Endothelial cell of umbilical vein (primary cell): ENCODE results near the gene TBX1. TPM values are rescaled to one million over a fixed set of nuclear protein-coding genes. Genes with fewer than 3 reads are reported as not detected.

ENCODE experiments used
- BruUV-seq: library from RNA; stranded (reverse); fragments of 400-500 nt; replicated peaks from 2 replicates; lab custom pipeline; 2021; lab: Mats Ljungman, UMichigan
- CTCF ChIA-PET: fragments of 300-600, 350-600 bp; sonication (Branson Sonifier 250); formaldehyde crosslinking; loops from one replicate; lab custom pipeline; 2021; ENCODE audit warnings: antibody characterized with exemption, inconsistent platforms; lab: Charles Lee
- POLR2A ChIA-PET: fragments of 300-600, 350-600 bp; sonication (Branson Sonifier 250); formaldehyde crosslinking; loops from one replicate; lab custom pipeline; 2021; ENCODE audit warnings: antibody characterized with exemption, inconsistent platforms; lab: Charles Lee
- DNase-seq: peaks from one replicate; pipeline ENCODE4 v3.0.0-alpha.2; 2011; ENCODE audit warnings: low read depth, low spot score
- FAIRE-seq: peaks from 2 replicates; lab custom pipeline; 2011; peaks lifted over from hg19 to GRCh38; lab: Jason Lieb, UNC
- H2AFZ ChIP-seq: 2 replicates; pipeline ENCODE4 v1.6.0; 2012; ENCODE audit warnings: low read depth, low read length, control low read depth, inconsistent platforms
- H3K27ac ChIP-seq: 2 replicates; pipeline ENCODE4 v1.5.1; 2011; ENCODE audit warnings: low read depth, mild to moderate bottlenecking, control low read depth, low read length, moderate library complexity; ENCODE audit not compliant: insufficient read depth
- H3K27me3 ChIP-seq, 2 experiments: 2 replicates each; pipeline versions ENCODE4 v1.6.0 to v1.6.1; 2011; ENCODE audit warnings: low read length in 2 of 2, mixed read lengths in 1 of 2; ENCODE audit not compliant: control insufficient read depth in 2 of 2, insufficient read depth in 2 of 2
- H3K36me3 ChIP-seq, 2 experiments: 2 replicates in 1 of 2; 3 replicates in 1 of 2; pipeline ENCODE4 v1.5.1; 2011; ENCODE audit warnings: low read length in 2 of 2, mild to moderate bottlenecking in 1 of 2, moderate library complexity in 1 of 2; ENCODE audit not compliant: control insufficient read depth in 2 of 2, insufficient read depth in 2 of 2; ENCODE audit errors: extremely low read depth in 1 of 2
- H3K4me1 ChIP-seq: 3 replicates; pipeline ENCODE4 v1.5.1; 2011; ENCODE audit warnings: mild to moderate bottlenecking, low read length; ENCODE audit not compliant: control insufficient read depth, insufficient read depth; ENCODE audit errors: extremely low read depth
- H3K4me2 ChIP-seq: 2 replicates; pipeline ENCODE4 v1.6.1; 2011; ENCODE audit warnings: low read length, control low read depth, mixed read lengths; ENCODE audit not compliant: insufficient read depth
- H3K4me3 ChIP-seq, 3 experiments: fragments of 200-600 bp in 1 of 3; sonication (generic), shearing (Covaris generic) in 1 of 3; replicated peaks in 1 of 3; 2 replicates each; pipeline ENCODE4 v1.5.1; 2011 to 2016; ENCODE audit warnings: control low read depth in 3 of 3, low read length in 3 of 3, mild to moderate bottlenecking in 2 of 3, inconsistent platforms in 1 of 3, low read depth in 1 of 3, moderate library complexity in 1 of 3; ENCODE audit not compliant: insufficient read depth in 1 of 3
- H3K79me2 ChIP-seq: 2 replicates; pipeline ENCODE4 v1.6.0; 2012; ENCODE audit warnings: low read length, inconsistent platforms; ENCODE audit not compliant: control insufficient read depth, insufficient read depth
- H3K9ac ChIP-seq: replicated peaks from 2 replicates; pipeline ENCODE3; 2011; ENCODE audit warnings: low read length, control low read depth; ENCODE audit not compliant: insufficient read depth; ENCODE audit errors: extremely low read depth
- H3K9me1 ChIP-seq: replicated peaks from 3 replicates; pipeline ENCODE4 v1.6.0; 2011; ENCODE audit warnings: mild to moderate bottlenecking, low read length; ENCODE audit not compliant: control insufficient read depth, insufficient read depth; ENCODE audit errors: extremely low read depth
- H3K9me3 ChIP-seq: replicated peaks from 2 replicates; pipeline ENCODE4 v1.5.1; 2012; ENCODE audit warnings: low read length, inconsistent platforms; ENCODE audit not compliant: control insufficient read depth, insufficient read depth
- H4K20me1 ChIP-seq: replicated peaks from 2 replicates; pipeline ENCODE3; 2011; ENCODE audit warnings: mild to moderate bottlenecking, low read length; ENCODE audit not compliant: control insufficient read depth, insufficient read depth; ENCODE audit errors: extremely low read depth
- EZH2 ChIP-seq: IDR thresholded peaks from 2 replicates; pipeline ENCODE4 v1.6.1; 2012; ENCODE audit warnings: borderline replicate concordance, low read depth, mild to moderate bottlenecking, moderate library complexity, low read length, inconsistent platforms; ENCODE audit not compliant: severe bottlenecking
- FOS ChIP-seq: IDR thresholded peaks from 2 replicates; pipeline ENCODE4 v1.6.1; 2011; ENCODE audit warnings: mild to moderate bottlenecking, low read length, moderate library complexity, borderline replicate concordance; ENCODE audit not compliant: insufficient read depth
- GATA2 ChIP-seq: IDR thresholded peaks from 2 replicates; pipeline ENCODE4 v1.7.0; 2011; ENCODE audit warnings: low read depth, mild to moderate bottlenecking, moderate library complexity, mixed read lengths, low read length; ENCODE audit not compliant: insufficient read length, insufficient read depth
- JUN ChIP-seq: IDR thresholded peaks from 2 replicates; pipeline ENCODE4 v1.6.1; 2011; ENCODE audit warnings: borderline replicate concordance, low read depth; ENCODE audit not compliant: insufficient read length, insufficient read depth
- MYC ChIP-seq: IDR thresholded peaks from one replicate; pipeline ENCODE4 v1.6.1; 2011; ENCODE audit warnings: mild to moderate bottlenecking, low read depth, low read length
- POLR2A ChIP-seq: IDR thresholded peaks from 2 replicates; pipeline ENCODE4 v1.6.1; 2012; ENCODE audit warnings: low read depth, mild to moderate bottlenecking, control low read depth, low read length
- POLR2AphosphoS5 ChIP-seq: IDR thresholded peaks from 2 replicates; pipeline ENCODE4 v1.6.1; 2012; ENCODE audit warnings: low read depth, mild to moderate bottlenecking, control low read depth, low read length, moderate library complexity; ENCODE audit not compliant: insufficient read depth
- dilution Hi-C: fragments of 300-500 bp; cut with MboI; formaldehyde crosslinking; loops from one replicate; pipeline ENCODE4 v1.15.0; 2019; ENCODE audit warnings: low sequenced_read_pairs; ENCODE audit not compliant: extremely low pct_ligation_motif_present
- intact Hi-C: fragments of 100-400 bp; cut with micrococcal nuclease; formaldehyde crosslinking; loops from one replicate; pipeline ENCODE4 v1.10.0; 2022
- polyA plus RNA-seq, 4 experiments: library from polyadenylated mRNA; depleted of rRNA in 3 of 4; stranded (reverse) in 3 of 4; unstranded in 1 of 4; fragments of >200 nt; gene quantifications; 2 replicates each; pipeline versions ENCODE4 v1.2.1 to v1.2.3, GENCODE V29; 2011 to 2012; ENCODE audit warnings: missing spikeins in 1 of 4
- total RNA-seq: library from RNA; stranded (reverse); gene quantifications from 2 replicates; pipeline ENCODE4 v1.2.3, GENCODE V29; 2021
- TF ChIP-seq, protein P1 (sequence below), 2 donors: IDR thresholded peaks; 1 replicate in 1 of 2; 2 replicates in 1 of 2; pipeline ENCODE4 v1.5.1; 2011; ENCODE audit warnings: low read length in 2 of 2, mild to moderate bottlenecking in 2 of 2, moderate library complexity in 2 of 2, control low read depth in 1 of 2, inconsistent platforms in 1 of 2, low read depth in 1 of 2; ENCODE audit not compliant: insufficient read depth in 1 of 2; ENCODE audit errors: extremely low read depth in 1 of 2
- TF ChIP-seq, protein P2 (sequence below): IDR thresholded peaks from 2 replicates; pipeline ENCODE4 v1.6.1; 2011; ENCODE audit not compliant: insufficient read depth, insufficient read length

Gene TBX1
- total and polyA plus RNA-seq, 2 donors (not counting 3 experiments of a cell fraction or from before 2014, with no cell fraction given) = 11.0 to 30.2 TPM

DNA sequence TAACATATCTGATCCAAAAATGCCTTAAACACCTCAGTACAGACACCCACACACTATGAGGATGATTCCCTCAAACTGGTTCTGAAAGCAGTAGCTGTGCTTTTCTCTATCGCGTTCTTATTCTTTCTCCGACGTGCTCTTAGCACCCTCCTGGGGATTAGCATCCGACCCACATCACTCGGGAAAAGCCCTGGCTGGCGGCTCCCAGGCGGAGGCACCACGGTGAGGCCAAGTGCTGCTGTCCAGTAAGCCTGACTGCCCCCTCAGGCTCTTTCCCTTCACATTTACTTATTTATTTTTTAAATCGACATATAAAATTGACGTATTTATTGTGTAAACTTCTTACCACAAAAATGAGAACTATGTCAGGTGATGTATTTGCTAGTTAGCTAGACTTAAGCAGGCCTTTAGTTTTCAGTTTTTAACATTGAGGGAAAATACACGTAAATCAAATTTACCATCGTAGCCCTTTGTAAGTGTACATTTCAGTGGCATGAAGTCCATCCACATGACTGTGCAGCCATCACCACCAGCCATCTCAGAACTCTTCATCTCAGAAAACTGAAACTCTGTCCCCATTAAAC lies 19.2 kb downstream of the TBX1 start:
- Histone ChIP-seq H4K20me1 (no peaks in the 10 kb centered on the region), H3K79me2 (no peaks in the 10 kb centered on the region), H3K27me3 (peaks cover 0 to 3% of the 10 kb centered on the region in 2 experiments), H2AFZ (no peak overlapping the region), H3K36me3 (no peaks in the 10 kb centered on the region), H3K9me1 (no peaks in the 10 kb centered on the region), H3K4me3 (no peak overlapping the region), H3K27ac (no peak overlapping the region), H3K4me1 (no peaks in the 10 kb centered on the region), H3K9me3 (no peaks in the 10 kb centered on the region), H3K9ac (no peak overlapping the region), H3K4me2 (no peak overlapping the region)
- DNase-seq (no peak), FAIRE-seq (no peak)
- BruUV-seq = no TSS peak
- CTCF ChIA-PET = interaction anchor here (0.9 to 1.6 kb wide), 4 partner anchors 21 to 130 kb away, joined by 3 to 6 read pairs (median 4); partner anchors contain the start of gene GP1BB
- dilution Hi-C loops (no loop called here), intact Hi-C loops (no loop called here)
- POLR2A ChIA-PET = no interaction called here
- TF ChIP-seq GATA2 (no peak), MYC (no peak), FOS (no peak), POLR2A (no peak), POLR2AphosphoS5 (no peak), EZH2 (no peak), JUN (no peak)
- TF ChIP-seq, protein P1, sequence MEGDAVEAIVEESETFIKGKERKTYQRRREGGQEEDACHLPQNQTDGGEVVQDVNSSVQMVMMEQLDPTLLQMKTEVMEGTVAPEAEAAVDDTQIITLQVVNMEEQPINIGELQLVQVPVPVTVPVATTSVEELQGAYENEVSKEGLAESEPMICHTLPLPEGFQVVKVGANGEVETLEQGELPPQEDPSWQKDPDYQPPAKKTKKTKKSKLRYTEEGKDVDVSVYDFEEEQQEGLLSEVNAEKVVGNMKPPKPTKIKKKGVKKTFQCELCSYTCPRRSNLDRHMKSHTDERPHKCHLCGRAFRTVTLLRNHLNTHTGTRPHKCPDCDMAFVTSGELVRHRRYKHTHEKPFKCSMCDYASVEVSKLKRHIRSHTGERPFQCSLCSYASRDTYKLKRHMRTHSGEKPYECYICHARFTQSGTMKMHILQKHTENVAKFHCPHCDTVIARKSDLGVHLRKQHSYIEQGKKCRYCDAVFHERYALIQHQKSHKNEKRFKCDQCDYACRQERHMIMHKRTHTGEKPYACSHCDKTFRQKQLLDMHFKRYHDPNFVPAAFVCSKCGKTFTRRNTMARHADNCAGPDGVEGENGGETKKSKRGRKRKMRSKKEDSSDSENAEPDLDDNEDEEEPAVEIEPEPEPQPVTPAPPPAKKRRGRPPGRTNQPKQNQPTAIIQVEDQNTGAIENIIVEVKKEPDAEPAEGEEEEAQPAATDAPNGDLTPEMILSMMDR (IDR thresholded peaks at IDR 0.05; ENCODE audit: extremely low read depth in 1 of 2, insufficient read depth in 1 of 2, low read depth in 1 of 2, low read length in 2 of 2) = no peak
- TF ChIP-seq, protein P2, sequence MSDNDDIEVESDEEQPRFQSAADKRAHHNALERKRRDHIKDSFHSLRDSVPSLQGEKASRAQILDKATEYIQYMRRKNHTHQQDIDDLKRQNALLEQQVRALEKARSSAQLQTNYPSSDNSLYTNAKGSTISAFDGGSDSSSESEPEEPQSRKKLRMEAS = no peak
